ENCODE results near the gene CHD6.
A peak's percentile ranks its signal among the peaks of the same experiment; 100 is the strongest.

CHD6 gene

GRCh38 chr20:41499064-41499463 lies 119.1 kb downstream of the CHD6 start:
- Histone ChIP-seq H3K4me3 (ENCODE audit: low read depth, low read length) (no peak overlapping the region), H3K27ac (no peak overlapping the region), H3K27me3 (replicated peaks) (no peaks in the 10 kb centered on the region), H3K36me3 (replicated peaks) (peaks cover 5% of the 10 kb centered on the region)
- DNase-seq = no peak
- TF ChIP-seq CTCF (IDR thresholded peaks at IDR 0.05; ENCODE audit: low read depth, low read length, missing control alignments) = no peak
- in situ Hi-C loops (cut with HindIII; ENCODE audit: low pct_ligation_motif_present, low sequenced_read_pairs) = no loop called here

GRCh38 chr20:41497186-41497895 lies 120.8 kb downstream of the CHD6 start:
- H3K4me3 ChIP-seq (ENCODE audit: low read depth, low read length) = no peak overlapping the region
- peaks cover 9% of the 10 kb centered on the region for H3K36me3 ChIP-seq (replicated peaks)
- no peak for TF ChIP-seq CTCF (IDR thresholded peaks at IDR 0.05; ENCODE audit: low read depth, low read length, missing control alignments)
- no peak overlapping the region for H3K27ac ChIP-seq
- H3K27me3 ChIP-seq (replicated peaks) = no peaks in the 10 kb centered on the region
- no peak for DNase-seq
- in situ Hi-C loops (cut with HindIII; ENCODE audit: low pct_ligation_motif_present, low sequenced_read_pairs) = no loop called here

- Histone ChIP-seq H3K4me3 (ENCODE audit: low read depth, low read length) (no peak overlapping the region), H3K27me3 (replicated peaks) (no peaks in the 10 kb centered on the region), H3K36me3 (replicated peaks) (peaks cover 30% of the 10 kb centered on the region), H3K27ac (no peak overlapping the region)
- DNase-seq = no peak
- in situ Hi-C loops (cut with HindIII; ENCODE audit: low pct_ligation_motif_present, low sequenced_read_pairs) = no loop called here
- TF ChIP-seq CTCF (IDR thresholded peaks at IDR 0.05; ENCODE audit: low read depth, low read length, missing control alignments) = no peak
Observed at GRCh38 chr20:41494451-41494850, 123.7 kb downstream of the CHD6 start.

GRCh38 chr20:41483553-41483930 lies 134.6 kb downstream of the CHD6 start:
- Histone ChIP-seq H3K36me3 (replicated peaks) (peaks cover 11% of the 10 kb centered on the region), H3K4me3 (ENCODE audit: low read depth, low read length) (no peak overlapping the region), H3K27me3 (replicated peaks) (no peaks in the 10 kb centered on the region), H3K27ac (no peak overlapping the region)
- peak; percentile 20 for DNase-seq
- TF ChIP-seq CTCF (IDR thresholded peaks at IDR 0.05; ENCODE audit: low read depth, low read length, missing control alignments) = no peak
- in situ Hi-C loops (cut with HindIII; ENCODE audit: low pct_ligation_motif_present, low sequenced_read_pairs) = no loop called here

GRCh38 chr20:41482647-41483552 lies 135.3 kb downstream of the CHD6 start:
- peak overlapping the region; percentile 68 for H3K27ac ChIP-seq
- H3K4me3 ChIP-seq (ENCODE audit: low read depth, low read length) = no peak overlapping the region
- no peaks in the 10 kb centered on the region for H3K27me3 ChIP-seq (replicated peaks)
- in situ Hi-C loops (cut with HindIII; ENCODE audit: low pct_ligation_motif_present, low sequenced_read_pairs) = no loop called here
- DNase-seq = peak; percentile 73
- H3K36me3 ChIP-seq (replicated peaks) = peaks cover 5% of the 10 kb centered on the region
- no peak for TF ChIP-seq CTCF (IDR thresholded peaks at IDR 0.05; ENCODE audit: low read depth, low read length, missing control alignments)
